ENCODE measurements around the gene MRPL17. TPM values are rescaled to one million over a fixed set of nuclear protein-coding genes. Genes with fewer than 3 reads are reported as not detected.
"Not testable (repeated sequence)": the region's sequence is repeated elsewhere in the genome, so short reads cannot be mapped to it uniquely, and the experiment has no call there.

Gene MRPL17
- total and polyA plus RNA-seq, 3 donors from 2014 or later = 21.0 to 49.5 (median 22.7) TPM

DNA sequence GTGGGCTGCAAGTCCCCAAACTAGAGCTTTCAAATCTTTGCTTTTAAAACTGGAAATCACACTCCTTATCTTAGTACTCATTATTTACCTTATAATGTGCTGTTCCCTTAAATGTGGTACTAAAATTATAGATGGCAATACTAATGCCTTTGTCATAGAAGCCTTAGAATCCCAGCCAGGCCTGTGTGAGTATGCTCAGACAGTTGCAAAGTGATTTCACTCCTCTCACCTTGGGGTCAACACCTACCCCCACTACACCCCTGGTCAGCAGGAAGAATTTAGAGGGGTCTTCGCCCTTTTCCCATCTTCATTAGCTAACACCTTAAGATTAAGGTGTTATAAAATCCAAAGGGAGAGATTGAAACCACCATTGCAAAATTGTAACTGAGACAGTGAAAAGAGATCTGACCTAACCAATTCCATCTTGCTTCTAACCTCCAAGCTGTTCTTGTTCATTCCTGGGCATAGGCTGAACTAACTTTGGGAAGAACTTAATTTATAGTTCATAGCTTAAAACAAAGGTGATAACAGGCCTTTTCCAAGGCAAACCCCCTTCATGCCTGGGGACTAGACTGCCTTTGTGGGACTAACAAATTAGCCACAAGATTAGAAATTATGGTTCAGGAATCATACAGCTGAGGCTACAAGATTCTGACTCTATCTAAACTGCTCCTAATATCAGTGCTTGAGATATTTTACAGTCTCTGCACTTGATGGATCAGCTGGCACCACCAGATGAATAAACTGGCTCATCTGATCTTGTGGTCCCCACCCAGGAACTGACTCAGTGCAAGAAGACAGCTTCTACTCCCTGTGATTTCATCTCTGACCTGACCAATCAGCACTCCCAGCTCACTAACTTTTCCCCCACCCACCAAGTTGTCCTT lies 10.4 kb upstream of the MRPL17 start:
- H3K36me3 ChIP-seq (ENCODE audit: low read depth, missing control alignments) = no peaks in the 10 kb centered on the region
- peaks cover 4% of the 10 kb centered on the region for H3K4me1 ChIP-seq
- H3K9me3 ChIP-seq = no peaks in the 10 kb centered on the region
- no peaks in the 10 kb centered on the region for H3K27me3 ChIP-seq
- no peak for TF ChIP-seq POLR2A (IDR thresholded peaks at IDR 0.05)
- TF ChIP-seq, protein P1, sequence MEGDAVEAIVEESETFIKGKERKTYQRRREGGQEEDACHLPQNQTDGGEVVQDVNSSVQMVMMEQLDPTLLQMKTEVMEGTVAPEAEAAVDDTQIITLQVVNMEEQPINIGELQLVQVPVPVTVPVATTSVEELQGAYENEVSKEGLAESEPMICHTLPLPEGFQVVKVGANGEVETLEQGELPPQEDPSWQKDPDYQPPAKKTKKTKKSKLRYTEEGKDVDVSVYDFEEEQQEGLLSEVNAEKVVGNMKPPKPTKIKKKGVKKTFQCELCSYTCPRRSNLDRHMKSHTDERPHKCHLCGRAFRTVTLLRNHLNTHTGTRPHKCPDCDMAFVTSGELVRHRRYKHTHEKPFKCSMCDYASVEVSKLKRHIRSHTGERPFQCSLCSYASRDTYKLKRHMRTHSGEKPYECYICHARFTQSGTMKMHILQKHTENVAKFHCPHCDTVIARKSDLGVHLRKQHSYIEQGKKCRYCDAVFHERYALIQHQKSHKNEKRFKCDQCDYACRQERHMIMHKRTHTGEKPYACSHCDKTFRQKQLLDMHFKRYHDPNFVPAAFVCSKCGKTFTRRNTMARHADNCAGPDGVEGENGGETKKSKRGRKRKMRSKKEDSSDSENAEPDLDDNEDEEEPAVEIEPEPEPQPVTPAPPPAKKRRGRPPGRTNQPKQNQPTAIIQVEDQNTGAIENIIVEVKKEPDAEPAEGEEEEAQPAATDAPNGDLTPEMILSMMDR (IDR thresholded peaks at IDR 0.05) = no peak
- H3K4me3 ChIP-seq = no peak overlapping the region
- intact Hi-C loops (cut with DNase I; ENCODE audit: low total_unique reads) = no loop called here
- 93 to 95% methylated on average over 1 of the region's 1 CpG for WGBS, 2 donors
- H3K27ac ChIP-seq = no peak overlapping the region
- DNase-seq = no peak

DNA sequence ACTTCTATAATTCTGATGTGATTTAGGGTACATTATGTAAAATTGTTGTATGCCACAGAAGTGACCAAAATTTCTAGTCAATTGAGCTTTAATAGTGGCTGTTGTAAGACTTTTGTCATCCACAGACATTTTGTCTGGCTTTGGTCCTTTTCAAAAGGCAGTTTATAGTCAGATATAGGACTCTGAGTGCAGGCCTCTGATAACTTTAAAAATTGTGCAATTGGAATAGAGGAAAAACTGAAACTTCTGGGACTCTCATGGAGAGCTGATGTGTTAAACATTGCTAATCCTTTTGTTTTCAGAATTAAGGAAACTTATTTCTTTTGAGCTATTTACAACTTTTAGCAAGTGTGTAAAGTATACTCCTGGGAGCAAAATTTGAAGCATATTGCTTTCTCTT lies 9.0 kb upstream of the MRPL17 start:
- Histone ChIP-seq H3K27me3 (no peaks in the 10 kb centered on the region), H3K9me3 (no peaks in the 10 kb centered on the region), H3K27ac (no peak overlapping the region), H3K36me3 (ENCODE audit: low read depth, missing control alignments) (no peaks in the 10 kb centered on the region), H3K4me1 (peaks cover 4% of the 10 kb centered on the region), H3K4me3 (no peak overlapping the region)
- intact Hi-C loops (cut with DNase I; ENCODE audit: low total_unique reads) = no loop called here
- no peak for DNase-seq
- no peak for TF ChIP-seq POLR2A (IDR thresholded peaks at IDR 0.05)
- TF ChIP-seq, protein P1 (IDR thresholded peaks at IDR 0.05) = no peak

DNA sequence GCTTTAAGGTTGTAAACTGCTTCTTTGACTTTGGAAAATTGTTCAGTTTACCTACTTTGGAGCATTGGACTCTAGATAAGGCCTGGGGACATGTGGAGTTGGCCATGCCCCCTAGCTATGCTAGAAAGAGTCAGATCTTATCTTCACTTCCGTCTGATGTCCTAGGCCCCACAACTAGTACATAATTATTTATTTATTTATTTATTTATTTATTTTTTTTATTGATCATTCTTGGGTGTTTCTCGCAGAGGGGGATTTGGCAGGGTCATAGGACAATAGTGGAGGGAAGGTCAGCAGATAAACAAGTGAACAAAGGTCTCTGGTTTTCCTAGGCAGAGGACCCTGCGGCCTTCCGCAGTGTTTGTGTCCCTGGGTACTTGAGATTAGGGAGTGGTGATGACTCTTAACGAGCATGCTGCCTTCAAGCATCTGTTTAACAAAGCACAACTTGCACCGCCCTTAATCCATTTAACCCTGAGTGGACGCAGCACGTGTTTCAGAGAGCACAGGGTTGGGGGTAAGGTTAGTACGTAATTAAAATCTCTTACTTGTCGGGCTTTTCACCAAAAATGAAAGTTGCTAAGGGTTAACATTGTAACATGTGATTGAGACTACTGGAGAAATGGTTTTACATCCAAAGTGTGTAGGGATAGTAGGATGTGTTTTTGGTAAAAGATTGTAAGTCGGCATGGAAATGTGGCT lies 7.4 kb upstream of the MRPL17 start:
- WGBS, 2 donors = 81 to 86% methylated on average over 8 to 11 of the region's 11 CpGs
- H3K4me3 ChIP-seq; intact Hi-C loops (cut with DNase I; ENCODE audit: low total_unique reads); H3K36me3 ChIP-seq (ENCODE audit: low read depth, missing control alignments); H3K4me1 ChIP-seq; H3K27ac ChIP-seq; H3K27me3 ChIP-seq; H3K9me3 ChIP-seq; DNase-seq: not testable (repeated sequence)

DNA sequence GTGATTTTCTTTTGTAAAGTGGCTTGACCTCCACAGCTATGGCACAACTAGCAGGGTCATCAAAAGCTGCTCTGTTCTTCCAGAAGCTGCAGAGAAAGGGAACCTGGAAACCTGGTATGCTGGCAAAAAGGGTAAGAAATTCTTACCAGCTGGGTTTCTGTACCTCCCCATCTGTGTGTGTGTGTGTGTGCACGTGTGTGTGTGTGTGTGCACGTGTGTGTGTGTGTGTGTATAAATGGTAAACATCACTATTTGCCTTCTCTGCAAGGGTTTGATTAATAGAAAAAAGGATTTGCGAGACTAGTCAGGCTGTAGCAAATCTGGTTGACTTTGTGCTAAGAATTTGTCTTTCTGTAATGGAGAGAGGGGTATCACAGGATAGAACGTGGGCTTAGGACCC lies 4.7 kb upstream of the MRPL17 start:
- 73 to 75% methylated on average over 4 of the region's 4 CpGs for WGBS, 2 donors
- Histone ChIP-seq H3K9me3 (no peaks in the 10 kb centered on the region), H3K36me3 (ENCODE audit: low read depth, missing control alignments) (no peaks in the 10 kb centered on the region), H3K4me1 (no peaks in the 10 kb centered on the region), H3K4me3 (no peak overlapping the region), H3K27ac (no peak overlapping the region), H3K27me3 (no peaks in the 10 kb centered on the region)
- intact Hi-C loops (cut with DNase I; ENCODE audit: low total_unique reads) = no loop called here
- no peak for DNase-seq
- TF ChIP-seq POLR2A (IDR thresholded peaks at IDR 0.05) = no peak
- TF ChIP-seq, protein P1 (IDR thresholded peaks at IDR 0.05) = no peak

DNA sequence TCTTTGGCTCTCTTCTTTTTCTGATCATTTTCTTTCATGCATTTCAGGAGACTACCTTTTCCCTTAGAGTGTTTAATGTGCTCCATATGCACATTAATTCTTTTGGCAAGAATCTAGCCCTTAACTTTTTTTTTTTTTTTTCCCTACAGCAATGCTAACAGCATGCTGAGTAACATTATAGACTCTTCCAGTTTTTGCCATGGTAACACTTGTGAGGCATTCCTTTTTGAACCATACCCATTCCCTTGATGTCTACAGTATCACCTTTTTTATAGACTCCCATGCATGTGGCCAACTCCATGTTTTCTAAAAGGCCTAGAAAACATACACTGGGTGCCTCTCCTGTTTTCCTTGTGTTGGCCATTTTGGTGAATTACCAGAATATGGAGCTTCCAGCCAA lies 2.9 kb upstream of the MRPL17 start:
- H3K4me3 ChIP-seq = no peak overlapping the region
- H3K27ac ChIP-seq = no peak overlapping the region
- DNase-seq = no peak
- peaks cover 8% of the 10 kb centered on the region for H3K4me1 ChIP-seq
- no peaks in the 10 kb centered on the region for H3K9me3 ChIP-seq
- TF ChIP-seq, protein P1 (IDR thresholded peaks at IDR 0.05) = no peak
- intact Hi-C loops (cut with DNase I; ENCODE audit: low total_unique reads) = no loop called here
- no peaks in the 10 kb centered on the region for H3K36me3 ChIP-seq (ENCODE audit: low read depth, missing control alignments)
- no peaks in the 10 kb centered on the region for H3K27me3 ChIP-seq

DNA sequence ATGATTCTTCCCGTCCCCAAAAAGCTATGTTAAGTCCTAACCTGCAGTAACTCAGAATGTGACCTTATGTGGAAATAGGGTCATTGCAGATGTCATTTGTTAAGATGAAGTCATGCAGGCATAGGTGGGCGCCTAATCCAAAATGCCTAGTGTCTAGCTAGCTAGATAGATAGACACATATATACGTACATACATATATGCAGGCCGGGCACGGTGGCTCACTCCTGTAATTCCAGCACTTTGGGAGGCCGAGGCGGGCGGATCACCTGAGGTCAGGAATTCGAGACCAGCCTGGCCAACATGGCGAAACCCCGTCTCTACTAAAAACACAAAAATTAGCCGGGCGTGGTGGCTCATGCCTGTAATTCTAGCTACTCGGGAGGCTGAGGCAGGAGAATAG lies 928 bp upstream of the MRPL17 start:
- H3K27me3 ChIP-seq; H3K27ac ChIP-seq; H3K4me1 ChIP-seq; H3K9me3 ChIP-seq; intact Hi-C loops (cut with DNase I; ENCODE audit: low total_unique reads); H3K36me3 ChIP-seq (ENCODE audit: low read depth, missing control alignments): not testable (repeated sequence)
- DNase-seq = peak; percentile 20
- H3K4me3 ChIP-seq = peak overlapping the region in 1 of 2 donors; percentile 79
- WGBS, 2 donors = 64 to 76% methylated on average over 14 of the region's 14 CpGs

All from testis (tissue), 3 donors.